Progenitor cell of endocrine pancreas (in vitro differentiated cells): ENCODE measurements around the gene KRT40. TPM values are rescaled to one million over a fixed set of nuclear protein-coding genes. Genes with fewer than 3 reads are reported as not detected.

ENCODE experiments used
- DNase-seq: peaks from one replicate; pipeline ENCODE4 v3.0.0; 2021; ENCODE audit warnings: low spot score; ENCODE audit not compliant: unreplicated experiment
- H3K27ac Mint-ChIP-seq: 2 replicates; pipeline ENCODE4 v1.8.0; 2021; ENCODE audit warnings: mild to moderate bottlenecking, moderate library complexity, mixed read lengths
- H3K27me3 Mint-ChIP-seq: 2 replicates; pipeline ENCODE4 v1.8.0; 2021; ENCODE audit warnings: mixed read lengths
- H3K36me3 Mint-ChIP-seq: 2 replicates; pipeline ENCODE4 v1.8.0; 2022; ENCODE audit warnings: mixed read lengths; ENCODE audit not compliant: insufficient read depth
- H3K4me1 Mint-ChIP-seq: 2 replicates; pipeline ENCODE4 v1.8.0; 2021; ENCODE audit warnings: low read depth, mixed read lengths
- H3K4me3 Mint-ChIP-seq: 2 replicates; pipeline ENCODE4 v1.8.0; 2021; ENCODE audit warnings: low read depth, mild to moderate bottlenecking, moderate library complexity, mixed read lengths
- H3K9me3 Mint-ChIP-seq: 2 replicates; pipeline ENCODE4 v1.8.0; 2021; ENCODE audit warnings: low read depth, mixed read lengths
- CTCF ChIP-seq: fragments of 200-600 bp; sonication (generic); IDR thresholded peaks from one replicate; pipeline ENCODE4 v1.5.0; 2021; ENCODE audit warnings: antibody characterized with exemption, mild to moderate bottlenecking; ENCODE audit not compliant: unreplicated experiment
- total RNA-seq: library from RNA; stranded (reverse); gene quantifications from 2 replicates; pipeline ENCODE4 v1.2.1, GENCODE V29; 2021

The KRT40 gene
- total RNA-seq, 1 donor from 2014 or later, result not detected

DNA sequence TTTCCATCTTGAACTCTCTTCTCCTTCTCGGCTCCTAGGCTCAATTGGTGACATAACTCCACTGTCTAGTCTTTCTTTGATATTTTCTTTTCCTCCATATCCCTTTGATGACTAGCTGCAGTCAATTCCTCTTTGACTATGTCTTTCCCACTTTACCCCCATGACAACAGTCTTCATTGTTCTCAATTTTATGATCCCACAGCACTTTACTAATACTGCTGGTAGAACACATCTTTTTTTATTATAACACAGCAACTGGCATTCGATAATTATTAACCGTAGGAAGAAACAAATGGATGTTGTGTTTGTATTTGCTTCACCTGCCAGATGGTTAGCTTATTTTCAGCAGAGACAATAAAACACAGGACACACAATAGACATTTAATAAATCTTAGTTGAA is 8.5 kb upstream of the KRT40 start:
- peaks cover 3% of the 10 kb centered on the region for H3K9me3 Mint-ChIP-seq
- no peaks in the 10 kb centered on the region for H3K36me3 Mint-ChIP-seq
- no peak for DNase-seq
- no peak overlapping the region for H3K27ac Mint-ChIP-seq
- no peak overlapping the region for H3K4me3 Mint-ChIP-seq
- H3K27me3 Mint-ChIP-seq, result no peaks in the 10 kb centered on the region
- no peak for TF ChIP-seq CTCF
- peaks cover 11% of the 10 kb centered on the region for H3K4me1 Mint-ChIP-seq

- H3K4me1 Mint-ChIP-seq, result peaks cover 3% of the 10 kb centered on the region
- no peaks in the 10 kb centered on the region for H3K36me3 Mint-ChIP-seq
- no peak for DNase-seq
- no peak for TF ChIP-seq CTCF
- no peaks in the 10 kb centered on the region for H3K27me3 Mint-ChIP-seq
- H3K4me3 Mint-ChIP-seq, result no peak overlapping the region
- H3K27ac Mint-ChIP-seq, result no peak overlapping the region
- H3K9me3 Mint-ChIP-seq, result peaks cover 3% of the 10 kb centered on the region
Observed at GRCh38 chr17:40986920-40987319, 2.8 kb upstream of the KRT40 start.

DNA sequence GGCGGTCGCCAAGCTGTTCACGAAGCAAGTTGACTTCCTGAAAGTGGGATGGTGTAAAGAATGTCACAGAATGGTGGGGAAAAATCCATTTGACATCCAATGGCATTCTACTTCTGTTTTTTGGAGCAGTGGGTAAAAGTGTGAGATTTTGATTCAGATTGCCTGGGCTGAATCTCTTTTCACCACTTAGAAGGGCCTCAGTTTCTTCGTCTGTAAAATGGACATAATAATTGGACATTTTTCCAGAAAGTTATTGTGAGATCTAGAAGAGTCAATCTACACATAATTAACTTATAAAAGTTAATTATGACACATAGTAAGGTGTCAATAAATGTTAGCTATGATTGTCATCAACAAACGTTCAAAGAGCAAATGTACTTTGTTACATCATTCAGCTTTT is 3.0 kb downstream of the KRT40 start:
- no peak overlapping the region for H3K4me3 Mint-ChIP-seq
- peaks cover 4% of the 10 kb centered on the region for H3K4me1 Mint-ChIP-seq
- no peaks in the 10 kb centered on the region for H3K27me3 Mint-ChIP-seq
- H3K36me3 Mint-ChIP-seq, result no peaks in the 10 kb centered on the region
- H3K9me3 Mint-ChIP-seq, result no peaks in the 10 kb centered on the region
- no peak for DNase-seq
- no peak for TF ChIP-seq CTCF
- no peak overlapping the region for H3K27ac Mint-ChIP-seq

DNA sequence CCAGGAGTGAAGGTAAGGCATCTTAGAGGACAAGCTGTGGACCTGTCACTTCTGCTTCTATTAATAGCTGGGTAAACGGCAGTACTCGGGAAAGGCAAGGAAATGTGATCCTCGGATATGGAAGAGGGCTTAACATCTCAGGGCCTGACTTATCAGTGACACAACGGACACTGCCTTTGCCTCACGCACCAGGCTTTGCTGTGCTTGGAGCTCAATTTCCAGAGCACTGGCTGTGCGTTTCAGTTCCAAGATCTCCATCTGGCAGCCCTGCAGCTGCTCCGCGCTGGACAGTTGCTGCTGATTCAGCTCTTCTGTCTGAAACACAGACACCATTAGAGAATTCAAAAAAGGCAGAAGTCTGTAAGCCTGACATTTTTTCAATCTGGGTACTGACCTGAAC is 3.5 kb downstream of the KRT40 start:
- DNase-seq, result no peak
- no peak for TF ChIP-seq CTCF
- Mint-ChIP-seq H3K27me3 (no peaks in the 10 kb centered on the region), H3K4me1 (peaks cover 4% of the 10 kb centered on the region), H3K27ac (no peak overlapping the region), H3K9me3 (no peaks in the 10 kb centered on the region), H3K4me3 (no peak overlapping the region), H3K36me3 (no peaks in the 10 kb centered on the region)

GRCh38 chr17:40980117-40980516 is 4.0 kb downstream of the KRT40 start:
- H3K4me1 Mint-ChIP-seq, result peaks cover 4% of the 10 kb centered on the region
- H3K36me3 Mint-ChIP-seq, result no peaks in the 10 kb centered on the region
- H3K27ac Mint-ChIP-seq, result no peak overlapping the region
- no peak for DNase-seq
- no peaks in the 10 kb centered on the region for H3K9me3 Mint-ChIP-seq
- TF ChIP-seq CTCF, result no peak
- H3K4me3 Mint-ChIP-seq, result no peak overlapping the region
- H3K27me3 Mint-ChIP-seq, result no peaks in the 10 kb centered on the region
